ENCODE data around the gene ATG2A. TPM values are rescaled to one million over a fixed set of nuclear protein-coding genes. Genes with fewer than 3 reads are reported as not detected.

Gene ATG2A
- polyA plus RNA-seq, 1 donor (not counting 4 experiments of a cell fraction or from before 2014, with no cell fraction given) = 2.4 TPM

GRCh38 chr11:64933935-64934681, 17.1 kb upstream of the ATG2A start:
- dilution Hi-C loops (cut with MboI; ENCODE audit: extremely low pct_ligation_motif_present, low sequenced_read_pairs) = no loop called here
- Histone ChIP-seq H3K79me2 (ENCODE audit: control insufficient read depth, insufficient read depth, low read length) (no peaks in the 10 kb centered on the region), H3K9me1 (ENCODE audit: control insufficient read depth, extremely low read depth, insufficient read depth, low read length) (no peaks in the 10 kb centered on the region), H3K9ac (ENCODE audit: control insufficient read depth, extremely low read depth, insufficient read depth, low read length) (no peak overlapping the region), H3K4me3 (ENCODE audit: control insufficient read depth in 2 of 3, extremely low read depth in 1 of 3, insufficient read depth in 2 of 3, low read depth in 1 of 3, low read length in 3 of 3) (no peak overlapping the region), H2AFZ (ENCODE audit: control insufficient read depth, low read length) (no peak overlapping the region), H4K20me1 (ENCODE audit: control insufficient read depth, extremely low read depth, insufficient read depth, low read length) (no peaks in the 10 kb centered on the region), H3K36me3 (ENCODE audit: control insufficient read depth in 2 of 2, extremely low read depth in 1 of 2, insufficient read depth in 2 of 2, low read length in 2 of 2) (peaks cover 13 to 26% of the 10 kb centered on the region in 2 experiments), H3K4me1 (ENCODE audit: control insufficient read depth, extremely low read depth, insufficient read depth, low read length) (peaks cover 2% of the 10 kb centered on the region), H3K27me3 (ENCODE audit: control insufficient read depth, extremely low read depth, insufficient read depth, low read length) (no peaks in the 10 kb centered on the region), H3K9me3 (ENCODE audit: control insufficient read depth, low read depth, low read length) (no peaks in the 10 kb centered on the region), H3K4me2 (ENCODE audit: control insufficient read depth, extremely low read depth, insufficient read depth, low read depth, low read length) (no peak overlapping the region), H3K27ac (ENCODE audit: control insufficient read depth, insufficient read depth, low read length) (no peak overlapping the region)
- DNase-seq (ENCODE audit: low read depth, low spot score) (no peak), FAIRE-seq (no peak)
- TF ChIP-seq CTCF (optimal IDR thresholded peaks at IDR 0.05 in 1 of 3, IDR thresholded peaks at IDR 0.05 in 1 of 3, conservative IDR thresholded peaks at IDR 0.05 in 1 of 3; ENCODE audit: extremely low read depth in 1 of 3, insufficient read depth in 2 of 3, low read length in 3 of 3) (no peak), EZH2 (IDR thresholded peaks at IDR 0.05; ENCODE audit: low read length) (no peak)

- peaks cover 15 to 28% of the 10 kb centered on the region in 2 experiments for H3K36me3 ChIP-seq (ENCODE audit: control insufficient read depth in 2 of 2, extremely low read depth in 1 of 2, insufficient read depth in 2 of 2, low read length in 2 of 2)
- TF ChIP-seq CTCF (optimal IDR thresholded peaks at IDR 0.05 in 1 of 3, IDR thresholded peaks at IDR 0.05 in 1 of 3, conservative IDR thresholded peaks at IDR 0.05 in 1 of 3; ENCODE audit: extremely low read depth in 1 of 3, insufficient read depth in 2 of 3, low read length in 3 of 3) (no peak), EZH2 (IDR thresholded peaks at IDR 0.05; ENCODE audit: low read length) (no peak)
- no peak for FAIRE-seq
Measured at GRCh38 chr11:64933213-64933934, 16.4 kb upstream of the ATG2A start.

More at GRCh38 chr11:64933213-64933934, 16.4 kb upstream of the ATG2A start:
- H3K9ac ChIP-seq (ENCODE audit: control insufficient read depth, extremely low read depth, insufficient read depth, low read length) = no peak overlapping the region
- DNase-seq (ENCODE audit: low read depth, low spot score) = no peak
- H2AFZ ChIP-seq (ENCODE audit: control insufficient read depth, low read length) = no peak overlapping the region
- no peaks in the 10 kb centered on the region for H3K9me1 ChIP-seq (ENCODE audit: control insufficient read depth, extremely low read depth, insufficient read depth, low read length)
- H3K4me3 ChIP-seq (ENCODE audit: control insufficient read depth in 2 of 3, extremely low read depth in 1 of 3, insufficient read depth in 2 of 3, low read depth in 1 of 3, low read length in 3 of 3) = no peak overlapping the region
- no peaks in the 10 kb centered on the region for H4K20me1 ChIP-seq (ENCODE audit: control insufficient read depth, extremely low read depth, insufficient read depth, low read length)
- no peak overlapping the region for H3K27ac ChIP-seq (ENCODE audit: control insufficient read depth, insufficient read depth, low read length)
- H3K79me2 ChIP-seq (ENCODE audit: control insufficient read depth, insufficient read depth, low read length) = no peaks in the 10 kb centered on the region
- H3K4me2 ChIP-seq (ENCODE audit: control insufficient read depth, extremely low read depth, insufficient read depth, low read depth, low read length) = no peak overlapping the region
- no peaks in the 10 kb centered on the region for H3K27me3 ChIP-seq (ENCODE audit: control insufficient read depth, extremely low read depth, insufficient read depth, low read length)
- H3K9me3 ChIP-seq (ENCODE audit: control insufficient read depth, low read depth, low read length) = no peaks in the 10 kb centered on the region
- H3K4me1 ChIP-seq (ENCODE audit: control insufficient read depth, extremely low read depth, insufficient read depth, low read length) = peaks cover 2% of the 10 kb centered on the region
- dilution Hi-C loops (cut with MboI; ENCODE audit: extremely low pct_ligation_motif_present, low sequenced_read_pairs) = no loop called here

All from keratinocyte (primary cell).